A673 (cell line): ENCODE results near the gene RCC1. TPM values are rescaled to one million over a fixed set of nuclear protein-coding genes. Genes with fewer than 3 reads are reported as not detected.
"Not testable (repeated sequence)": the region's sequence is repeated elsewhere in the genome, so short reads cannot be mapped to it uniquely, and the experiment has no call there.

Experiments used
- BruUV-seq: library from RNA; stranded (reverse); fragments of 400-500 nt; replicated peaks from 2 replicates; lab custom pipeline; 2021; lab: Mats Ljungman, UMichigan
- CTCF ChIA-PET: fragments of 300-600 bp; sonication (Branson Sonifier 250); formaldehyde crosslinking; loops from one replicate; lab custom pipeline; 2022; ENCODE audit warnings: antibody characterized with exemption; lab: Charles Lee
- POLR2A ChIA-PET: fragments of 300-600 bp; sonication (Branson Sonifier 250); formaldehyde crosslinking; loops from one replicate; lab custom pipeline; 2022; ENCODE audit warnings: antibody characterized with exemption; ENCODE audit not compliant: low non-redundant PET; lab: Charles Lee
- DNase-seq: peaks from one replicate; pipeline ENCODE4 v3.0.0-alpha.2; 2015; ENCODE audit warnings: low spot score
- H3K27ac ChIP-seq: fragments of 200-600 bp; sonication (generic); 2 replicates; pipeline ENCODE4 v1.5.1; 2016; ENCODE audit warnings: mixed run types, low read depth, mild to moderate bottlenecking, mixed read lengths, antibody characterized with exemption, low read length; ENCODE audit not compliant: poor library complexity, severe bottlenecking
- H3K27me3 ChIP-seq: fragments of 200-600 bp; sonication (generic); replicated peaks from 2 replicates; pipeline ENCODE4 v1.6.1; 2017; ENCODE audit warnings: mixed run types, low read depth, mild to moderate bottlenecking, mixed read lengths, antibody characterized with exemption, low read length; ENCODE audit not compliant: insufficient read depth, poor library complexity
- H3K36me3 ChIP-seq: fragments of 200-600 bp; sonication (generic); 2 replicates; pipeline ENCODE4 v1.6.1; 2016; ENCODE audit warnings: mixed run types, mild to moderate bottlenecking, mixed read lengths, antibody characterized with exemption, low read length; ENCODE audit not compliant: insufficient read depth, poor library complexity, severe bottlenecking
- H3K4me1 ChIP-seq: fragments of 200-600 bp; sonication (generic); 2 replicates; pipeline ENCODE4 v1.6.1; 2017; ENCODE audit warnings: mixed run types, mild to moderate bottlenecking, mixed read lengths, antibody characterized with exemption, low read length; ENCODE audit not compliant: insufficient read depth, poor library complexity, severe bottlenecking
- H3K4me3 ChIP-seq: fragments of 200-600 bp; sonication (generic); 2 replicates; pipeline ENCODE4 v1.5.1; 2016; ENCODE audit warnings: low read depth, mixed run types, mild to moderate bottlenecking, mixed read lengths, low read length; ENCODE audit not compliant: poor library complexity, severe bottlenecking
- H3K9me3 ChIP-seq: fragments of 200-600 bp; sonication (generic); 2 replicates; pipeline ENCODE4 v1.6.1; 2016; ENCODE audit warnings: mixed run types, low read depth, mild to moderate bottlenecking, mixed read lengths, antibody characterized with exemption, low read length; ENCODE audit not compliant: poor library complexity, severe bottlenecking
- CTCF ChIP-seq: fragments of 300-800, 200-600 bp; sonication (generic); conservative IDR thresholded peaks from 2 replicates; pipeline ENCODE4 v1.5.1; 2017; ENCODE audit warnings: low read depth, mild to moderate bottlenecking, antibody characterized with exemption, low read length, moderate library complexity, mixed read lengths
- EZH2 ChIP-seq: fragments of 200-600 bp; sonication (generic); IDR thresholded peaks from 2 replicates; pipeline ENCODE4 v1.6.1; 2017; ENCODE audit warnings: borderline replicate concordance, low read depth, mild to moderate bottlenecking, mixed read lengths, antibody characterized with exemption, low read length; ENCODE audit not compliant: poor library complexity, severe bottlenecking
- intact Hi-C: fragments of 100-400 bp; cut with micrococcal nuclease; formaldehyde crosslinking; loops from one replicate; pipeline ENCODE4 v1.10.0; 2022; ENCODE audit not compliant: unreplicated experiment
- total RNA-seq: library from RNA; stranded (reverse); gene quantifications from 2 replicates; pipeline ENCODE4 v1.2.3, GENCODE V29; 2021

Gene RCC1
- total RNA-seq, 1 experiment from 2014 or later, result 125 TPM

DNA sequence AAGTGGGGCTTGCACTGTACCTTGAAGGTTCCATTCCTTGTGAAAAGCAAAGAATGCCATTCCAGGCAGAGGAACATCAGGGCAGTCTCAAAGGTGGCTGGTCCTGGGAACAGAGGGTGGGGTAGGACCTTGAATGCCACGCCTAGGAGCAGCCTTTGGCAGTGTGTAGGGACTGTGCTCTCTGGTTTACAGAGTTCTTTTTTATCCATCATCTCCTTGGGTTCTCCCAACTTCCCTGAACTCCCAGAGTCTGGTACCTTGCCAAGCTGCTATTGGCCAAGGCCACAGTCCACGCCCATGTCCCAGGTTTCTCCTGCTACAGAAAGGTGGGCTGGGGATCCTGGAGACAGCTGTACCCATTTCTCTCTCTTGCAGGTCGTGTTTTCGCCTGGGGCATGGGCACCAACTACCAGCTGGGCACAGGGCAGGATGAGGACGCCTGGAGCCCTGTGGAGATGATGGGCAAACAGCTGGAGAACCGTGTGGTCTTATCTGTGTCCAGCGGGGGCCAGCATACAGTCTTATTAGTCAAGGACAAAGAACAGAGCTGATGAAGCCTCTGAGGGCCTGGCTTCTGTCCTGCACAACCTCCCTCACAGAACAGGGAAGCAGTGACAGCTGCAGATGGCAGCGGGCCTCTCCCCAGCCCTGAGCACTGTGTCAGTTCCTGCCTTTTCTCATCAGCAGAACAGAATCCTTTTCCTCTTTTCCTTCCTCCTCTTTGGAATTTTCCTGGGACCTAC lies 31.8 kb downstream of the RCC1 start:
- TF ChIP-seq CTCF, result no peak
- no peak for TF ChIP-seq EZH2
- no TSS peak for BruUV-seq
- POLR2A ChIA-PET, result no interaction called here
- Histone ChIP-seq H3K27ac (no peak overlapping the region), H3K4me1 (no peaks in the 10 kb centered on the region), H3K36me3 (peaks cover 50% of the 10 kb centered on the region), H3K4me3 (no peak overlapping the region), H3K27me3 (no peaks in the 10 kb centered on the region), H3K9me3 (no peaks in the 10 kb centered on the region)
- intact Hi-C loops, result no loop called here
- CTCF ChIA-PET, result interaction anchor here (0.6 kb wide), 1 partner anchor 229 kb away, joined by 4 read pairs; no protein-coding TSS in a partner anchor
- DNase-seq, result no peak

GRCh38 chr1:28538286-28538685 lies 32.4 kb downstream of the RCC1 start:
- no peak overlapping the region for H3K4me3 ChIP-seq
- H3K9me3 ChIP-seq, result no peaks in the 10 kb centered on the region
- no peaks in the 10 kb centered on the region for H3K4me1 ChIP-seq
- DNase-seq, result no peak
- no peak for TF ChIP-seq EZH2
- no peak for TF ChIP-seq CTCF
- POLR2A ChIA-PET, result no interaction called here
- intact Hi-C loops, result no loop called here
- no peaks in the 10 kb centered on the region for H3K27me3 ChIP-seq
- H3K27ac ChIP-seq, result no peak overlapping the region
- CTCF ChIA-PET, result interaction anchor here (0.6 kb wide), 1 partner anchor 228 kb away, joined by 4 read pairs; no protein-coding TSS in a partner anchor
- peaks cover 45% of the 10 kb centered on the region for H3K36me3 ChIP-seq
- BruUV-seq, result TSS peak; percentile 83

DNA sequence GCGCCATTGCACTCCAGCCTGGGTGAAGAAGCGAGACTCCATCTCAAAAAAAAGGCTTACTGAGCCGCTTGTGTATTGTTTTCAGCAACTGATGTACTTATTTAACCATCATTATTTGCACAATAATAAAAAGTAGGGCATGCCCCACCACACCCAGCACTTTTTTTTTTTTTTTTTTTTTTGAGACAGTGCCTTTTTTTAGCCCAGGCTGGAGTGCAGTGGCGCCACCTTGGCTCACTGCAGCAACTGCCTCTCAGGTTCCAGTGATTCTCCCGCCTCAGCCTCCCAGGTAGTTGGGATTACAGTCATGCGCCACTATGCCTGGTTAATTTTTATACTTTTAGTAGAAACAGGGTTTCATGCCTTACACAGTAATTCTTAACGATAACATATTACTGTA lies 34.8 kb downstream of the RCC1 start:
- POLR2A ChIA-PET, result no interaction called here
- Histone ChIP-seq H3K4me1 (no peaks in the 10 kb centered on the region), H3K36me3 (peaks cover 28% of the 10 kb centered on the region), H3K27me3 (no peaks in the 10 kb centered on the region), H3K4me3 (no peak overlapping the region), H3K27ac (no peak overlapping the region), H3K9me3 (no peaks in the 10 kb centered on the region)
- BruUV-seq, result no TSS peak
- no peak for TF ChIP-seq EZH2
- peak; percentile 36; the same call in 1 of the 2 replicates for TF ChIP-seq CTCF
- CTCF ChIA-PET, result no interaction called here
- DNase-seq, result no peak
- intact Hi-C loops, result no loop called here

GRCh38 chr1:28541414-28542015 lies 35.7 kb downstream of the RCC1 start:
- intact Hi-C loops, H3K9me3 ChIP-seq, POLR2A ChIA-PET, H3K27me3 ChIP-seq, H3K27ac ChIP-seq, CTCF ChIA-PET, H3K4me1 ChIP-seq, H3K4me3 ChIP-seq, DNase-seq, BruUV-seq: not testable (repeated sequence)
- H3K36me3 ChIP-seq, result peaks cover 19% of the 10 kb centered on the region
